ENCODE data around the gene ZNF14.
"Not testable (repeated sequence)": the region's sequence is repeated elsewhere in the genome, so short reads cannot be mapped to it uniquely, and the experiment has no call there.

Gene ZNF14

GRCh38 chr19:19732579-19733501 lies at the start of gene ZNF14:
TSS of gene ZNF14 (minus strand) at chr19:19733112. CDS start at chr19:19732958, 154 bp downstream.
- DNase-seq (ENCODE audit: low read depth): peak; percentile 91

GRCh38 chr19:19781791-19782190 lies 48.9 kb upstream of the ZNF14 start:
- DNase-seq (ENCODE audit: low read depth): not testable (repeated sequence)

- DNase-seq (ENCODE audit: low read depth): no peak
Observed at GRCh38 chr19:19778666-19779065, 45.8 kb upstream of the ZNF14 start.

- DNase-seq (ENCODE audit: low read depth): no peak
Observed at GRCh38 chr19:19777692-19778091, 44.8 kb upstream of the ZNF14 start.

GRCh38 chr19:19776206-19777008 lies 43.5 kb upstream of the ZNF14 start:
- peak; percentile 87 for DNase-seq (ENCODE audit: low read depth)

GRCh38 chr19:19775891-19776205 lies 42.9 kb upstream of the ZNF14 start:
- DNase-seq (ENCODE audit: low read depth): no peak

- no peak for DNase-seq (ENCODE audit: low read depth)
Observed at GRCh38 chr19:19774354-19775033, 41.6 kb upstream of the ZNF14 start.

GRCh38 chr19:19771963-19772362 lies 39.1 kb upstream of the ZNF14 start:
- not testable (repeated sequence) for DNase-seq (ENCODE audit: low read depth)

- not testable (repeated sequence) for DNase-seq (ENCODE audit: low read depth)
Observed at GRCh38 chr19:19769971-19770370, 37.1 kb upstream of the ZNF14 start.

GRCh38 chr19:19758164-19758563 lies 25.3 kb upstream of the ZNF14 start:
- no peak for DNase-seq (ENCODE audit: low read depth)

GRCh38 chr19:19752760-19753403 lies 20.0 kb upstream of the ZNF14 start:
- DNase-seq (ENCODE audit: low read depth): no peak

GRCh38 chr19:19751846-19752245 lies 18.9 kb upstream of the ZNF14 start:
- no peak for DNase-seq (ENCODE audit: low read depth)

- no peak for DNase-seq (ENCODE audit: low read depth)
Observed at GRCh38 chr19:19750842-19751790, 18.2 kb upstream of the ZNF14 start.

GRCh38 chr19:19749908-19750841 lies 17.3 kb upstream of the ZNF14 start:
- no peak for DNase-seq (ENCODE audit: low read depth)

- no peak for DNase-seq (ENCODE audit: low read depth)
Observed at GRCh38 chr19:19749117-19749907, 16.4 kb upstream of the ZNF14 start.

GRCh38 chr19:19748249-19748938 lies 15.5 kb upstream of the ZNF14 start:
- no peak for DNase-seq (ENCODE audit: low read depth)

- no peak for DNase-seq (ENCODE audit: low read depth)
Observed at GRCh38 chr19:19747357-19748220, 14.7 kb upstream of the ZNF14 start.

Data from activated T-cell treated with anti-CD3 and anti-CD28 coated beads for 24 hours (primary cell).